Measurements from ENCODE around the gene CDH26.

The CDH26 gene

GRCh38 chr20:60063739-60064380 is 105.6 kb downstream of the CDH26 start:
- Histone ChIP-seq H3K27me3 (ENCODE audit: insufficient read depth, low read length, poor library complexity) (no peaks in the 10 kb centered on the region), H3K4me1 (ENCODE audit: insufficient read depth, low read length) (peaks cover 69% of the 10 kb centered on the region), H4K20me1 (ENCODE audit: insufficient read depth, low read length) (peaks cover 100% of the 10 kb centered on the region), H3K36me3 (ENCODE audit: insufficient read depth, low read length) (peaks cover 93% of the 10 kb centered on the region), H3K27ac (ENCODE audit: low read length) (peak overlapping the region; percentile 62), H3K4me2 (ENCODE audit: insufficient read depth, low read length) (no peak overlapping the region), H3K79me2 (ENCODE audit: insufficient read depth, low read length) (peaks cover 100% of the 10 kb centered on the region), H3K4me3 (ENCODE audit: low read depth in 1 of 2, low read length in 2 of 2) (no peak overlapping the region), H3K9ac (ENCODE audit: low read depth, low read length) (no peak overlapping the region), H2AFZ (ENCODE audit: low read depth, low read length) (no peak overlapping the region), H3K9me3 (ENCODE audit: insufficient read depth, low read length, severe bottlenecking) (no peaks in the 10 kb centered on the region)
- DNase-seq: peak; percentile 72
- peak; percentile 69 for ATAC-seq (ENCODE audit: insufficient read depth, low read depth)
- no peak for TF ChIP-seq EZH2 (IDR thresholded peaks at IDR 0.05; ENCODE audit: borderline replicate concordance, low read depth, low read length, severe bottlenecking)
- no peak for TF ChIP-seq CTCF (IDR thresholded peaks at IDR 0.05; ENCODE audit: borderline replicate concordance, extremely low read depth, low read length, poor library complexity, severe bottlenecking)

Measured in DND-41 (cell line).